Sigmoid colon (tissue), 4 donors: ENCODE data around the gene SPATC1L.

Experiments
- EP300 ChIP-seq, 4 donors: sonication (generic); formaldehyde crosslinking; IDR thresholded peaks; one replicate each; pipeline ENCODE4 v1.6.1; 2017; ENCODE audit warnings: antibody characterized with exemption in 4 of 4
- POLR2A ChIP-seq, 2 donors: fragments of 450-650 bp; IDR thresholded peaks; one replicate each; pipeline ENCODE4 v1.6.1; 2016; ENCODE audit warnings: antibody characterized with exemption in 2 of 2, mild to moderate bottlenecking in 2 of 2, moderate library complexity in 2 of 2
- POLR2AphosphoS5 ChIP-seq, 4 donors: sonication (generic); formaldehyde crosslinking; IDR thresholded peaks; one replicate each; pipeline ENCODE4 v1.6.1; 2017; ENCODE audit warnings: antibody characterized with exemption in 4 of 4
- TF ChIP-seq, protein P1 (sequence below), 4 experiments: fragments of 450-650 bp in 3 of 4; fragments of 200-600 bp in 1 of 4; IDR thresholded peaks; one replicate each; pipeline ENCODE4 v1.5.1; 2016 to 2019; ENCODE audit warnings: antibody characterized with exemption in 4 of 4, mild to moderate bottlenecking in 3 of 4, moderate library complexity in 2 of 4

DNA sequence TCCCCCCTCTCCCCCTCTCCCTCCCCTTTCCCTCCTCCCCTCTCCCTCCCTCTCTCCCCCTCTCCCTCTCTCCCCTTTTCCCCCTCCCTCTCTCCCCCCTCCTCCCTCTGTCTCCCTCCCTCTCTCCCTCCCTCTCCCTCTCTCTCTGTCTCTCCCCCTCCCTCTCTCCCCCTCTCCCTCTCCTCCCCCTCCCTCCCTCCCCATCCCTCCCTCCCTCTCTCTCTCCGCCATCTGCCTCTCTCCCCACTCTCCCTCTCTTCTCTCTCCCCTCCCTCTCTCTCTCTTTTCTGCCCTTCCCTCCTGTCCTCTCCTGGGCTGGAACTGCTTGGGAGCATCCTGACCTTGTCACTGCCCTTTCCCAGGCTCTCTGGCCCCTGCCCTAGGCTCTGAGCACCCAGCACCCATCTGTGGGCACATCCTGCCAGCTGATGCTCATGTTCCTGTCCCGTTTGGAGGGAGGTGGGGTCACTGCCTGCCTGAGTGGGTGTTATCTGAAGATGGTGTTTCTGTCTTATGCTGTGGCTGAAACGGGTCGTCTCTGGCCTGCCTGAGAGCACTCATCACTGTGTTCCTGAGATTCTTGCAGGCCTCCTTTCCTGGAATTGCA is 39.7 kb downstream of the SPATC1L start:
- TF ChIP-seq, protein P1, sequence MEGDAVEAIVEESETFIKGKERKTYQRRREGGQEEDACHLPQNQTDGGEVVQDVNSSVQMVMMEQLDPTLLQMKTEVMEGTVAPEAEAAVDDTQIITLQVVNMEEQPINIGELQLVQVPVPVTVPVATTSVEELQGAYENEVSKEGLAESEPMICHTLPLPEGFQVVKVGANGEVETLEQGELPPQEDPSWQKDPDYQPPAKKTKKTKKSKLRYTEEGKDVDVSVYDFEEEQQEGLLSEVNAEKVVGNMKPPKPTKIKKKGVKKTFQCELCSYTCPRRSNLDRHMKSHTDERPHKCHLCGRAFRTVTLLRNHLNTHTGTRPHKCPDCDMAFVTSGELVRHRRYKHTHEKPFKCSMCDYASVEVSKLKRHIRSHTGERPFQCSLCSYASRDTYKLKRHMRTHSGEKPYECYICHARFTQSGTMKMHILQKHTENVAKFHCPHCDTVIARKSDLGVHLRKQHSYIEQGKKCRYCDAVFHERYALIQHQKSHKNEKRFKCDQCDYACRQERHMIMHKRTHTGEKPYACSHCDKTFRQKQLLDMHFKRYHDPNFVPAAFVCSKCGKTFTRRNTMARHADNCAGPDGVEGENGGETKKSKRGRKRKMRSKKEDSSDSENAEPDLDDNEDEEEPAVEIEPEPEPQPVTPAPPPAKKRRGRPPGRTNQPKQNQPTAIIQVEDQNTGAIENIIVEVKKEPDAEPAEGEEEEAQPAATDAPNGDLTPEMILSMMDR (IDR thresholded peaks at IDR 0.05) = no peak
- no peak for TF ChIP-seq POLR2A (IDR thresholded peaks at IDR 0.05)
- no peak for TF ChIP-seq POLR2AphosphoS5 (IDR thresholded peaks at IDR 0.05)
- TF ChIP-seq EP300 (IDR thresholded peaks at IDR 0.05) = no peak
